Hippocampal formation (tissue), 2 donors: ENCODE results near the gene AHI1.

Source experiments
- DNase-seq, 2 donors: peaks; one replicate each; lab custom pipeline; 2025; lab: John Stamatoyannopoulos, UW

AHI1 gene

DNA sequence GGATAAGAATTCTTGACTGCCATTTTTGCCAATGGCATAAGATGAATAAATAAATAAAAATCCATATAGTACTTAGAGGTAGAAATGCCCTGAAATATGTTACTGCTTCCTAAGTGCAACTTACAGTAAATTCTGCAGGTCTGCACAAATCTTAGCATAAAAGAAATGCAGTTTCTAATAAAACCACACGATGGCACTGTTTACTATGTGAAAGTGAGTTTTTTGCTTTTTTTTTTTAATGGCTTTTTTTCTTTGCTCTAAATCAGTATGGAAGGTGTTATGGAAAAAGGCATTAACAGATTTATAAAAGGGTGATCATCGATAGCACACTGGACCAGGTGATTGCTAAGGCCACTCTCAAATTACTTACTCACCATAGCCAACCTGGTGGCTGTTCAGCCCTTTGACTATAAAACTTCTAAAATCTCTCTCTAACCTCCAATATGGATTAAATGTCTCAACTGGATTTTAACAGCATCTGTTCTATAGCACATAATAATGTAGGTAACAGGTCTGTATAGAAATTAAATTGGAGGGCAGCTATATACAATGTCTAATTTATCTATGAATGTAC, 45.8 kb downstream of the AHI1 start:
- peak in 1 of 2 donors; percentile 10 for DNase-seq

- no peak for DNase-seq
These were observed 48.3 kb downstream of the AHI1 start for GRCh38 chr6:135449246-135449645.

- no peak for DNase-seq
These were observed 57.3 kb downstream of the AHI1 start for GRCh38 chr6:135440087-135440792.

DNA sequence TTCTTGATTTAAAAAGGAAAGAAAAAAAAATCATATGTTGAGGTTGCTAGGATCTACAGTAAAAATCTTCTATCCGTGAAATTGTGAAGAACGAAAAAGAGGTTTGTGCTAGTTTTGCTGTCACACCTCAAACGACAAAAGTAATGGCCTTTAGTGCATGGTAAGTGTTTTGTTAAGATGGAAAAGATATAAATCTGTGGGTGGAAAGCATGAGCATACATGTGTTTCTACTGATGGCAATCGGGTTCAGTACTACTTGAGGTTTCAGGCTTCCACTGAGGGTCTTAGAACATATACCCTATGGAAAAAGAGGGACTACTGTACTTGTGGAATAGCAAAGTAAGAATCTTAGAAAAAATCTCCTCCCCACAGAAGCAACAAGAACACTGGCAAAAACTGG, 58.0 kb downstream of the AHI1 start:
- no peak for DNase-seq

DNA sequence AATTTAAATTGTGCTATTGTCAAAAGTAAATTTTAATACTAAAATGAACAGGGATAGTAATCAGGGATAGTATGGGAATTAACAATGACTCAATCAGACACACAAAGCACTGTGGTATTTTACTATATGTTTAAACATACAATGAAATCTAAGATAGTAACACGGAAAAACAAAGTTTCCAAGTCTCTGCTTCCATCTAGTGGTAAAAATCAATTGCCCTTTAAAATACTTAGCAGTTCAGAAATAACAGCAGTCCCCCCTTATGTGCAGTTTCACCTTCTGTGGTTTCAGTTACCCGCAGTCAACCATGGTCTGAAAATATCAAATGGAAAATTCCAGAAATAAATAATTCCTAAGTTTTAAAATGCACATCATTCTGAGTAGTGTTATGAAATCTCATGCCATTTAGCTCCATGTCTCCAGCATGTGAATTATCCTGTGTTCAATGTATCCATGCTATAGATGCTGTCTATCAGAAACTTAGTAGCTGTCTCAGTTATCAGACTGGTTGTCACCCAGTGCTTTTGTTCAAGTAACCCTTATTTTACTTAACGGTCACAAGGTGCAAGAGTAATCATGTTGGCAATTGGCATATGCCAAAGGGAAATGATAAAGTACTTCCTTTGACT, 58.5 kb downstream of the AHI1 start:
- peak in 1 of 2 donors; percentile 7 for DNase-seq

DNA sequence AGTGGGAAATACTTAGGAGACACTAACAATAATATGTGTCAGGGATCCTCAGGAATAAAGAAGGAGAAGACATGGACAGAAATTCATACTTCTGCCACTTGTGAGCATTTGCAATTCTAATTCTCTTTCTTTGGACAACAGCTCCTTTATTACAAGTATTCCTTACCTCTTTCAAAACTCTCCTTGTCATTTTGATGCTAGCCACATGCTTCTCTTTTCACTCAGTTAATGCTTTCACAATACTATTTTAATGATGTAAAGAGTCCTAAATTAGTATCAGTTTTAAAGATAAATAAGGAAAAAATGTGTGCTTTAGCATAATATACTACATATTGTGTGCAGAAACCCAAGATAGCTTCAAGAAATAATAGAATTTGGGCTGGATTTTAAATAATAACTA, 62.5 kb downstream of the AHI1 start:
- DNase-seq, result no peak

GRCh38 chr6:135434095-135434494, 63.4 kb downstream of the AHI1 start:
- no peak for DNase-seq

DNA sequence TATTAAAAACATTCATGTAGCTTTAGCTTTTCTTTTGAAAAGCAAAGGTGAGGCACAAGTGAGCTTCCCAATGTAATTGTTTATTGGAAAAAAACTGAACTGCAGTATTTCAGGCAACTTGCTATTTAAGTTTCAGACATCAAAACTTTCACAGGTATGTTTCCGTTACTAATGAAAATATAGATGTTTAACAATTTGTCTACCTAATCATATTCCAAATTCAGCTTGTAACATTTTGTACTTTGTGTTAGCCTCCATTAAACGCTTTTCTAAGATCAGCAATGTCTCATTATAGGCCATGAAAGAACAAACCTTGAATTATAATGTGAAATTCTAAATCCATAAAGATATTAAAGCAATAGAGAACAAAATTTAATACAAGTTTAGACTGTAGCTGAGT, 69.5 kb downstream of the AHI1 start:
- DNase-seq, result no peak

GRCh38 chr6:135426833-135427232, 70.7 kb downstream of the AHI1 start:
- DNase-seq, result no peak

DNA sequence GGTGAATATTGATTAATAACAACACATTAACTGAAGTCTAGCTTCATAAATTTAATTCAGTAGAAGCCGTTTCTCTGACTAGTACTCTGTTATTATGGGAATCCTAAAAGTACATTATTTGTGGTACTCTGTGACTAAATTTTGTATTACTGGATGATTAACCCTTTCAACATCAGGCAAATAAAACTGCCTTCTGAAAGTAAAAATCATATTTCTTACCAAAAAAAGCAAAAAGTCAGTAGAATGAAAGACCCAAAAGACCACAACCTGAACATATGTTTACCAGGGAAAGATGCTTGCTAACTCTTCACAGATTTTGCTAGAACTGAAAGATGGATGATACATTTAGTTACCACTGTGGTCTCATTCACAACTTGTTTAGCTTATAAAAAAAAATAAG, 73.2 kb downstream of the AHI1 start:
- DNase-seq, result no peak

- DNase-seq, result peak in 1 of 2 donors; percentile 5
These were observed 73.9 kb downstream of the AHI1 start for GRCh38 chr6:135423649-135424128.

DNA sequence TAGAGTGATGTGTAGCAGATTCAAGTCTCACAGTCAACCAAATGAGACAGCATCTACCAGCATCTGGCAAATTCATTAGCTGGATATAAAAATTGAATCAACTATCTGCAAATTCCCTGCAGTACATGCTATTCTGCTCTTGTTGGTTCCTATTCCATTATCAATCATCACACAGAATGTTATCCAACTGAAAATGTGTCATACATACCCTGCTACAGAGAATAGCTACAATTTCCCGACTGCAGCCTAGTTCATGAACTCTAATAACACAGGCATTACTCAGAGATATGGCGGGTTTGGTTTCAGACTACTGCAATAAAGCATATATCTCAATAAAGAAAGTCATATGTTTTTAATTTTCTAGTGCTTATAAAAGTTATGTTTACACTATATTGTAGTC, 78.4 kb downstream of the AHI1 start:
- no peak for DNase-seq

DNA sequence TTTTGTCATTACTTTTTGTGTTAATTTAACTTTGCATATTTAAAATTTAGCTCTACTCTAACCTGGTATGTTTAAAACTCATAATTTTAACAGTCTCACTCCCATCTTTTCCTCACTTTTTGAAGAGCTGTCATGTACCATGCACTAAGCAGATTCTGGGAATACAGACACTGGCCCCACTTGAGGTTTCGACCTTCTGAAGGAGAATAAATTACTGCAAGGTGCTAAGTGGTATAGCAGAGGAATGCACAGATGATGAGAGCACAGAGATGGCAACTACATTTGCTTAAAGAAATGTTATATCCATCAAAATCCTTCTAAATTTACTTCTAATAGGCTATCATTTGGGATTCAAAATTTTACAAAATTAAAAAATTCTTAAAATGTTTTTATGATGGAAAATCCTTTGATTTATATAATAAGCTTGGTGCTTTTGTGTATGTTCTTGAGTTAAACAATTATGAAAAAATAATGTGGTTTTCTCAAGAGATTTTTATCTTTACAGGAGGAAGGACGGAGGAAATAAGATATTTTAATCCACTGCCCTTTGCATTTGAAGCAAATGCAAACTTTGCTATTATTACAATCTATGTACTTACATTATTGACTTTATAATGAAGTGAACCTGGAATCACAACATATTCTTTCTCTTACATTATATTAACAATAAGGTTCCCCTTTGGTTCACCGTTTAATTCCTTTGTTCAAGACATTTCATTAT, 79.3 kb downstream of the AHI1 start:
- DNase-seq, result no peak

DNA sequence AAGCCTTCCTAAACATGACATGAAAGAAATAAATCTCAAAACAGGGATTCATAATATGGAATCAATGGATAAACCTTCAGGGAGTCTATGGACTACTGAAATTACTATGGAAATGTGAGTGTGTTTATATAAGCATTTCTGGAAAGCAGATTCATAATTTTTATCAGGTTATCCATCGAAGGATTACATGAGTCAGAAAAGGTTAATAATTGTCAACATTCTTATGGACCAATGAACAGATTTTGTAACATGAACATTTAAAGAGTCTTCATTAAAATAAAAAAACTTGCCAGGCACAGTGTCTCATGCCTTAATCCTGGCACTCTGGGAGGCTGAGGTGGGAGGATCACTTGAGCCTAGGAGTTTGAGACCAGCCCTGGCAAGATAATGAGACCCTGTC, 84.8 kb downstream of the AHI1 start:
- DNase-seq, result no peak

DNA sequence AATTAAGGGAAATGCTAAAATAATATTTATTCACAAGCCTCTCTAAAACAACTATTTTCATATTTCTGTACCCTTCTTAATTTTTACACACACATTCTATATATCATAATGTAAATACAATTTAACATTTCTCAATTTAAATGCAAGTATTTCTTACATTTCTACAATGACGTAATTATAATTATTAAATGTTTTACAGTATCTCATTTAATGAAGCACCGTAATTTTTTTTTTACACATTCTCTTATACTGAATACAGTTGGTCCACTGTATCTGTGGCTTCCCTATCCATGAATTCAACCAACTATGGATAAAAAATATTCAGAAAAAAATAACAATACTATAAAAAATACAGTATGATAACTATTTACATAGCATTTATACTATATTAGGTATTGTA, 85.7 kb downstream of the AHI1 start:
- DNase-seq, result no peak

DNA sequence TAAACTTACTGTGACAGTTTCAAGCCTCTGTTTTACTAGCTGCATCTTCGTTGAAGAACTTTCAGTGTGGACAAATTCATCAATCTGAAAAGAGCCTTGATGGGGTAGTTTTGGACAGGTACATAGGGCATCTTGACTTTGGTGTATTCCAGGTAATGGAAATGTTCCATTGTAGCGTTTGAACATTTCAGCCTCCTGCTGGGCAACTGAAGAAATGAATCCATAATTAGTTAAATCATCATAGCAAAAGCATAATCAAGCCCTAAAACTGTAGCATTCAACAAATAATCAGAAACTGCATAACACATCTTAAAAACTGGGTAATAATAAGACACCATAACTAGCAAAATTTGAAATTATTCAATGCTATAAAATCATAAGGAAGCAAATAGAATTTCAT, 86.2 kb downstream of the AHI1 start:
- DNase-seq, result no peak

DNA sequence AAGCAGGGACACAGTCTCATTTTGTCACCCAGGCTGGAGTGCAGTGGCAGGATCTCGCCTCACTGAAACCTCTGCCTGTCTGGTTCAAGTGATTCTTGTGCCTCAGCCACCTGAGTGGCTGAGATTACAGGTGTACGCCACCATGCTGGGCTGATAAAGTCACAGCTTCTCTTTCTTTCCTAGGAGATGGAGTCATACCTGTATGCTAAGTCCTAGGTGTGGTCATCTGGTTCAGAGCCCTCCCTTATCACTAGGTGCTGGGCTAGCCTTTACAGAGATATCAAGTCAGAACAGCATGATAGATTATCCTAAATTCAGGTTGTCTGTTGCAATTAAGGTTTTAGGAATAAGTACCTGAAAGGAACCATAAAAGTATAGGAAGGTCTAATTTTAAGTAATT, 86.7 kb downstream of the AHI1 start:
- no peak for DNase-seq

- no peak for DNase-seq
These were observed 94.0 kb downstream of the AHI1 start for GRCh38 chr6:135403584-135403983.

GRCh38 chr6:135402311-135402710, 95.2 kb downstream of the AHI1 start:
- DNase-seq, result no peak

GRCh38 chr6:135397172-135397952, 100.2 kb downstream of the AHI1 start:
- DNase-seq, result no peak

DNA sequence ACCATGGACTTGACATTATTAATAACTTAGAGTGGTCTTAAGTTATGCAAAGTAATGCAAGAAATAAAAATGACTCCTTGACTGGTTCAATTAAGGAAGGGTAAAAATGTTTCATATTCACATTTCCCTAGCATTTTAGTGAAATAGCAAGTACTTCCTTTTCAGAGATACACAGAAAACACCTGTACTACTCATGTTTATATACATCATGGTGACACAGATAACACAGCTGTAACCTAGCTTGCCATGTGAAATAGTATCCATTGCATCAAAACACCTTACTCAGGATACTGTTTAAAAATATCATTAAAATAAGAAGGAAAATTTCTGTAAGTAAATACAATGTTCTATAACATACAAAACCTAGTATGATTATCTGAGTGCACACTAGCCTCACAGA, 102.4 kb downstream of the AHI1 start:
- no peak for DNase-seq

DNA sequence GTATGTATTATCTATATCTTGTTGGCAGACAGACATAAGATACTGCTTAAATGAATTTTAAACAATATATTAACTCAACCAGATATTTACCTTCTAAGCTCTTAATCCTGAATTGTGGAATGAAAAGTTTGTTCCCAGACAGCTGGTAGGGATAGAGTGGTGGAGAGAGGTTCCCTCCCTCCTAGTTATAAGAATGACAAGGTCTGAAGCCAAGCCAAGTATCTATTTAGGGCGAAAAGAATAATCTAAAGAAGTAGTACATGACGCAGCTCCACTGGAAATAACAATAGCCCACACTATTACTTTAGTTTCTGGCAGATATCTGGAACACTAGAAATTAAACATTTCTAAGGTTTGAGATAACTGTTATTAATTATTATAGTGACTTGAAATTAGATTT, 104.3 kb downstream of the AHI1 start:
- DNase-seq, result no peak
